B cell (primary cell): ENCODE results near the gene HSFX2. TPM values are rescaled to one million over a fixed set of nuclear protein-coding genes. Genes with fewer than 3 reads are reported as not detected.
"Not testable (repeated sequence)": the region's sequence is repeated elsewhere in the genome, so short reads cannot be mapped to it uniquely, and the experiment has no call there.

Source experiments
- ATAC-seq: fragments of 200-7000 bp; cut with Tn5 transposase; one replicate; pipeline ENCODE4 v1.10.0; 2021; ENCODE audit warnings: low read depth, mild to moderate bottlenecking, moderate number of reproducible peaks, moderate library complexity
- CTCF ChIA-PET: fragments of 350-600 bp; sonication (Branson Sonifier 250); formaldehyde crosslinking; loops from one replicate; lab custom pipeline; 2021; ENCODE audit warnings: antibody characterized with exemption, inconsistent platforms; lab: Charles Lee
- POLR2A ChIA-PET: fragments of 350-600 bp; sonication (Branson Sonifier 250); formaldehyde crosslinking; loops from one replicate; lab custom pipeline; 2021; ENCODE audit warnings: antibody characterized with exemption; lab: Charles Lee
- DNase-seq: peaks from one replicate; pipeline ENCODE4 v3.0.0; 2013
- H2AFZ ChIP-seq: 2 replicates; pipeline ENCODE4 v1.6.1; 2012; ENCODE audit warnings: mild to moderate bottlenecking, low read depth, low read length; ENCODE audit not compliant: insufficient read depth, poor library complexity, severe bottlenecking
- H3K27ac ChIP-seq, 2 donors: 1 replicate in 1 of 2; 2 replicates in 1 of 2; pipeline ENCODE4 v1.5.1; 2012 to 2013; ENCODE audit warnings: low read length in 2 of 2, mild to moderate bottlenecking in 2 of 2, moderate library complexity in 1 of 2
- H3K27me3 ChIP-seq, 4 experiments: fragments of 200-600 bp in 1 of 4; sonication (generic) in 1 of 4; replicated peaks in 1 of 4; 1 replicate in 2 of 4; 2 replicates in 2 of 4; pipeline versions ENCODE4 v1.6.1 to v1.7.0; 2013 to 2016; ENCODE audit warnings: low read length in 3 of 4, mild to moderate bottlenecking in 2 of 4, mixed read lengths in 1 of 4, moderate library complexity in 1 of 4; ENCODE audit not compliant: insufficient read depth in 4 of 4, control insufficient read depth in 3 of 4; ENCODE audit errors: control extremely low read depth in 1 of 4
- H3K36me3 ChIP-seq, 2 experiments: replicated peaks in 1 of 2; 1 replicate in 1 of 2; 2 replicates in 1 of 2; pipeline versions ENCODE4 v1.6.1 to v1.7.1; 2013; ENCODE audit warnings: low read length in 1 of 2; ENCODE audit not compliant: insufficient read depth in 2 of 2, control insufficient read depth in 1 of 2; ENCODE audit errors: control extremely low read depth in 1 of 2, extremely low read depth in 1 of 2
- H3K4me1 ChIP-seq, 2 donors: fragments of 200-600 bp in 1 of 2; sonication (generic) in 1 of 2; 1 replicate in 1 of 2; 2 replicates in 1 of 2; pipeline versions ENCODE4 v1.5.1 to v1.6.1; 2013 to 2017; ENCODE audit warnings: low read length in 2 of 2; ENCODE audit not compliant: control insufficient read depth in 2 of 2, insufficient read depth in 2 of 2
- H3K4me2 ChIP-seq: replicated peaks from 2 replicates; pipeline ENCODE3; 2012; ENCODE audit warnings: mild to moderate bottlenecking, low read depth, low read length; ENCODE audit not compliant: poor library complexity, severe bottlenecking
- H3K4me3 ChIP-seq, 5 experiments: fragments of 200-600 bp in 1 of 5; sonication (generic) in 1 of 5; 1 replicate in 3 of 5; 2 replicates in 2 of 5; pipeline versions ENCODE4 v1.5.1 to v1.7.0; 2011 to 2016; ENCODE audit warnings: low read length in 4 of 5, mild to moderate bottlenecking in 4 of 5, low read depth in 2 of 5, control low read depth in 1 of 5, moderate library complexity in 1 of 5; ENCODE audit not compliant: insufficient read depth in 1 of 5; ENCODE audit errors: control extremely low read depth in 1 of 5, extremely low read depth in 1 of 5
- H3K79me2 ChIP-seq: fragments of 200-600 bp; sonication (generic); one replicate; pipeline ENCODE4 v1.6.0; 2016; ENCODE audit warnings: low read length; ENCODE audit not compliant: control insufficient read depth, insufficient read depth
- H3K9ac ChIP-seq: fragments of 200-600 bp; sonication (generic); 2 replicates; pipeline ENCODE4 v1.6.1; 2017; ENCODE audit warnings: mild to moderate bottlenecking, low read length, moderate library complexity
- H3K9me3 ChIP-seq, 3 donors: one replicate each; pipeline versions ENCODE4 v1.6.1 to v1.7.1; 2013; ENCODE audit warnings: low read length in 2 of 3; ENCODE audit not compliant: control insufficient read depth in 2 of 3, insufficient read depth in 1 of 3; ENCODE audit errors: control extremely low read depth in 1 of 3
- H4K20me1 ChIP-seq: 2 replicates; pipeline ENCODE4 v1.6.0; 2012; ENCODE audit warnings: mild to moderate bottlenecking, low read length; ENCODE audit not compliant: insufficient read depth, control insufficient read depth, poor library complexity, severe bottlenecking
- H3K27ac Mint-ChIP-seq: one replicate; pipeline ENCODE4 v1.8.0; 2021; ENCODE audit warnings: mixed read lengths
- H3K27me3 Mint-ChIP-seq: one replicate; pipeline ENCODE4 v1.8.0; 2021; ENCODE audit warnings: mixed read lengths
- H3K4me1 Mint-ChIP-seq: one replicate; pipeline ENCODE4 v1.8.0; 2021; ENCODE audit warnings: mixed read lengths
- H3K4me3 Mint-ChIP-seq: one replicate; pipeline ENCODE4 v1.8.0; 2021; ENCODE audit warnings: mixed read lengths
- H3K9me3 Mint-ChIP-seq: one replicate; pipeline ENCODE4 v1.8.0; 2022; ENCODE audit warnings: mixed read lengths; ENCODE audit not compliant: insufficient read depth
- EZH2 ChIP-seq: IDR thresholded peaks from 2 replicates; pipeline ENCODE4 v1.6.1; 2012; ENCODE audit warnings: borderline replicate concordance, low read depth, mild to moderate bottlenecking, moderate library complexity, low read length; ENCODE audit not compliant: insufficient read depth, poor library complexity, severe bottlenecking
- WGBS: methylation state at CpG from one replicate; pipeline ENCODE4 v1.1.5; 2013; ENCODE audit warnings: missing lambda C conversion rate; ENCODE audit not compliant: insufficient coverage; 5-methylcytosine and 5-hydroxymethylcytosine counted together
- intact Hi-C: fragments of 100-400 bp; cut with micrococcal nuclease; formaldehyde crosslinking; loops from one replicate; pipeline ENCODE4 v1.10.0; 2022
- polyA plus RNA-seq: library from polyadenylated mRNA; depleted of rRNA; stranded (reverse); fragments of >200 nt; gene quantifications from 2 replicates; pipeline ENCODE4 v1.2.3, GENCODE V29; 2012
- total RNA-seq, 2 donors: library from RNA; stranded (reverse); fragments of 120-200 nt in 1 of 2; gene quantifications; 1 replicate in 1 of 2; 2 replicates in 1 of 2; pipeline versions ENCODE4 v1.2.3 to v1.2.4, GENCODE V29; 2013 to 2022
- TF ChIP-seq, protein P1 (sequence below): fragments of 200-600 bp; IDR thresholded peaks from one replicate; pipeline ENCODE4 v1.8.0; 2022; ENCODE audit warnings: antibody characterized with exemption, mild to moderate bottlenecking

Gene HSFX2
- total and polyA plus RNA-seq, 2 donors (not counting 1 experiment from before 2014, with no cell fraction given): 1.6 to 1.9 TPM

DNA sequence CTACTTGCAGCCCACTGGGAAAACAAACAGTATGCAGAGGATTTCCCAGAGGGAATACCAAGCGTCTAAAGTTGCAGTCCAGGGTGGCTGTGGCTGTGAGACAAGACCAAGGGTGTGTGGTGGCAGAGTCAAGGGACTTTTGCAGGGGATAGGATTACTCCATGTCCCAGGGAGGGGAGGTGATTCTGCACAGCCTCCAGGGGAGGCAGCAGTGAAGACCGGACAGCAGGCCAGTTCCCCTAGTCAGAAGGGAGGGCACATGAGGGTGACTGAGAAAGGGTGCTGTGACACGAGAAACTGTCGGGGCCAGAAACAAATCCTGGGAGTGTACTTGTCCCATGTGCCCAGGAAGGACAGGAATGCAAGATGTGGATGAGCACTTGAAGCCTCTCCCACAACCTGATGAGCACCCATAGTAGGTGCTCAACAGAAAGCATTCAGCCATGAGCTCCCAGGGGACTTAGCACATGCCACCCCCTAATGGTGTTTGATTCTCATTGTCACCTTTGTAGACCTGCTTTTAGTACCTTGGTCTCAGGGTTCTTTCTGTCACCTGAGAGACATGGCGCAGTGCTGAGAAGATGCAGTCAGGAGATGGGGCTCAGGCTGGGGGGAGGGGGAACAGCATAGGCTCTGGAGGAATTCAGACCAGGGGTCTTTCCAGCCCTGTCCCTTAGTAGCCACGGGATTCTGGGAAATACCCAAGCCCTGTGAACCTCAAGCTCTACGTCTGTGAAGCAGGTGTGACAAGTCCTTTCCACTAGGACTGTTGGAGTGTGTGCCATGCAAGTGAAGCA is 27.3 kb downstream of the HSFX2 start:
- POLR2A ChIA-PET: interaction anchor here (0.7 kb wide), 1 partner anchor 71 kb away, joined by 8 read pairs; no protein-coding TSS in a partner anchor
- intact Hi-C loops: no loop called here
- H3K27me3 Mint-ChIP-seq: peaks cover 13% of the 10 kb centered on the region

DNA sequence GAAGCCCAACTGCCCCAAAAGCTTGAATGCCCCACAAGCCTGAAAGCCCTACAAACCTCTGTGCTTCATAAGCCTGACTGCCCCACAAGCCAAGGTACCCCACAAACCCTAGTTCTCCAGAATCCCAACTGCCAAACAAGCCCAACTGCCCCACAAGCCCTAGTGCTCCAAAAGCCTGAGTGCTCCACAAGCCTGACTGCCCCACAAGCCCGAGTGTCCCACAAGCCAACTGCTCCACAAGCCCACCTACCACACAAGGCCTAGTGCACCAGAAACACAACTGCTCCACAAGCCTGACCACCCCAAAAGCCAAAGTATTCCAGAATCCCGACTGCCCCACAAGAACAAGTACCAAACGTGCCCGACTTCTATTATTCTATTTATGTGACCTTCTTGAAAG is 31.8 kb downstream of the HSFX2 start:
- no peak overlapping the region for H3K27ac Mint-ChIP-seq
- no peak for DNase-seq
- no peak overlapping the region for H3K4me3 Mint-ChIP-seq
- ChIA-PET CTCF (no interaction called here), POLR2A (no interaction called here)
- Histone ChIP-seq H3K4me3 (no peak overlapping the region), H3K4me2 (no peak overlapping the region), H2AFZ (no peak overlapping the region), H3K27ac (no peak overlapping the region), H3K79me2 (no peaks in the 10 kb centered on the region), H3K9me3 (no peaks in the 10 kb centered on the region), H3K27me3 (no peaks in the 10 kb centered on the region), H3K9ac (no peak overlapping the region), H3K36me3 (no peaks in the 10 kb centered on the region), H3K4me1 (no peaks in the 10 kb centered on the region), H4K20me1 (no peaks in the 10 kb centered on the region)
- no peak for ATAC-seq
- no peaks in the 10 kb centered on the region for H3K9me3 Mint-ChIP-seq
- TF ChIP-seq, protein P1, sequence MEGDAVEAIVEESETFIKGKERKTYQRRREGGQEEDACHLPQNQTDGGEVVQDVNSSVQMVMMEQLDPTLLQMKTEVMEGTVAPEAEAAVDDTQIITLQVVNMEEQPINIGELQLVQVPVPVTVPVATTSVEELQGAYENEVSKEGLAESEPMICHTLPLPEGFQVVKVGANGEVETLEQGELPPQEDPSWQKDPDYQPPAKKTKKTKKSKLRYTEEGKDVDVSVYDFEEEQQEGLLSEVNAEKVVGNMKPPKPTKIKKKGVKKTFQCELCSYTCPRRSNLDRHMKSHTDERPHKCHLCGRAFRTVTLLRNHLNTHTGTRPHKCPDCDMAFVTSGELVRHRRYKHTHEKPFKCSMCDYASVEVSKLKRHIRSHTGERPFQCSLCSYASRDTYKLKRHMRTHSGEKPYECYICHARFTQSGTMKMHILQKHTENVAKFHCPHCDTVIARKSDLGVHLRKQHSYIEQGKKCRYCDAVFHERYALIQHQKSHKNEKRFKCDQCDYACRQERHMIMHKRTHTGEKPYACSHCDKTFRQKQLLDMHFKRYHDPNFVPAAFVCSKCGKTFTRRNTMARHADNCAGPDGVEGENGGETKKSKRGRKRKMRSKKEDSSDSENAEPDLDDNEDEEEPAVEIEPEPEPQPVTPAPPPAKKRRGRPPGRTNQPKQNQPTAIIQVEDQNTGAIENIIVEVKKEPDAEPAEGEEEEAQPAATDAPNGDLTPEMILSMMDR: no peak
- TF ChIP-seq EZH2: no peak
- 90% methylated on average over 1 of the region's 4 CpGs for WGBS
- no peaks in the 10 kb centered on the region for H3K4me1 Mint-ChIP-seq
- intact Hi-C loops: no loop called here
- no peaks in the 10 kb centered on the region for H3K27me3 Mint-ChIP-seq

More for the DNA sequence above, 27.3 kb downstream of the HSFX2 start:
- Histone ChIP-seq H3K9ac (no peak overlapping the region), H4K20me1 (no peaks in the 10 kb centered on the region), H3K9me3 (no peaks in the 10 kb centered on the region), H3K4me2 (no peak overlapping the region), H3K79me2 (no peaks in the 10 kb centered on the region), H3K4me1 (no peaks in the 10 kb centered on the region), H3K36me3 (no peaks in the 10 kb centered on the region), H3K27ac (no peak overlapping the region), H3K27me3 (no peaks in the 10 kb centered on the region), H3K4me3 (no peak overlapping the region), H2AFZ (no peak overlapping the region)
- no peaks in the 10 kb centered on the region for H3K4me1 Mint-ChIP-seq
- DNase-seq (no peak), ATAC-seq (no peak)
- H3K9me3 Mint-ChIP-seq: no peaks in the 10 kb centered on the region
- WGBS: 66% methylated on average over 4 of the region's 7 CpGs
- TF ChIP-seq EZH2: no peak
- TF ChIP-seq, protein P1: no peak
- CTCF ChIA-PET: interaction anchor here (0.8 kb wide), 1 partner anchor 40 kb away, joined by 3 read pairs; no protein-coding TSS in a partner anchor
- no peak overlapping the region for H3K27ac Mint-ChIP-seq
- no peak overlapping the region for H3K4me3 Mint-ChIP-seq

DNA sequence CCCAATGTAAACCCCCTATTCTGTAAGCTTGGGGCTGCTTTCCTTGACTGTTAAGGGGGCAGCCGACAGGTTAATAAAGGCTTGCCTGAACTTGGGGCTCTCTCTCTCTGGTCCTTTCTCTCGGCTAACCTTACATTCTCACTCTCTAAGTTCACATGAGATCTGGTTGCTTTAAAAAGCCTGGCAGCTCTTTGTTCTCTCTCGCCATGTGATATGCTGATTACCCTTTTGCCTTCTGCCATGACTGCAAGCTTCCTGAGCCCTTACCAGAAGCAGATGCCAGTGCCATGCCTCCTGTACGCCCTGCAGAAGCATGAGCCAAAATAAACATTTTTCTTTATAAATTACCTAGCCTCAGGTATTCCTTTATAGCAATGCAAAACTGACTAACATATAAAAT is 39.9 kb downstream of the HSFX2 start:
- H3K4me1 ChIP-seq, H3K4me1 Mint-ChIP-seq, H4K20me1 ChIP-seq, H3K4me2 ChIP-seq, H3K27ac Mint-ChIP-seq, intact Hi-C loops, H3K27me3 Mint-ChIP-seq, H3K4me3 ChIP-seq, H3K27ac ChIP-seq, H3K36me3 ChIP-seq, H3K9ac ChIP-seq, H3K9me3 ChIP-seq, H3K27me3 ChIP-seq, H3K79me2 ChIP-seq, H3K9me3 Mint-ChIP-seq, CTCF ChIA-PET, H2AFZ ChIP-seq, ATAC-seq, H3K4me3 Mint-ChIP-seq, DNase-seq, POLR2A ChIA-PET: not testable (repeated sequence)
- no CpG with 5 or more reads among the region's 4 CpGs for WGBS
